GM15510 (cell line): ENCODE data around the gene SLC25A18.

Experiments used
- POLR2A ChIP-seq: IDR thresholded peaks from 3 replicates; pipeline ENCODE4 v1.6.1; 2011; ENCODE audit warnings: borderline replicate concordance; ENCODE audit not compliant: insufficient read length; ENCODE audit errors: extremely low read depth

The SLC25A18 gene

DNA sequence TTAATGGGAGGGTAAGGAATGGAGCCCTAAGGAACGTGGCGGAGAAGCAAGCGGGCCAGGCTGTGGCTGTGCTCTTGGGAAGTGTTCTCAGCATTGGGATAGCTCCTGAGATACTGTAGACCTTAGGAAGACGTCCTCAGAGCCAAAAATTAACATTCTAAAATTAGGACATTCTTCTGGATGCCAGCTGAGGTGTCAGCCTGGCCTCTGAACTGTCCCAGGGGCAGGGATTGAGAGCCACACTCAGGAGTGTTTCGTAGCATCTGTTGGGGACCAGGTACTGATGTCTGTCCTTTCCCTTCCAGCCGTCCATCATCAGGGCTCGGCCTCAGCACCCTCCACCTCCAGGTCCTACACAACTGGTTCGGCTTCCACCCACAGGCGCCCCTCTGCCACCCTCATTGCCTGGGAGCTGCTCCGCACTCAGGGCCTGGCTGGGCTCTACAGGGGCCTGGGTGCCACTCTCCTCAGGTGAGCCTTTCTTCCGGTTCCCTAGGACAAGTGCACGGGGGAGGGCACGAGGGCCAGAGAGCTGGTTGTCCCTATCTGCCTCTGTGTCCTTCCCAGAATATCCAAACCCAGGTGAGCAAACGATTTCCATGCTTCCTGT is 23.6 kb downstream of the SLC25A18 start:
- TF ChIP-seq POLR2A = no peak

DNA sequence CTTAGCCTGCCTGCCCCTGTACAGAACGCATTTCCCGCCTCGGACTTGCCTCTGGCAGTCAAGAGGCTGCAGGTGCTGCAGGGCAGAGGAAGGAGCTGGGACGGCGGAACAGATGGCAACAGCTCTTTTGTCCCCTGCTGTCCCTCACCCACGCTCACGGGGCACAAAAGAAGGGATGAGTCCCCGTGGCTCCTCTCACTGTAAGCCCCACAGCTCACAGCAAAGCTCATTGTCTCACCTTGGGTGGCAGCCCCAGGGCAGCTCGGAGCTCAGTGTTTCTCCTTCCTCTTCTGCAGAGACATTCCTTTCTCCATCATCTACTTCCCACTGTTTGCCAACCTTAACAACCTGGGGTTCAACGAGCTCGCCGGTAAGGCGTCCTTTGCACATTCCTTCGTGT is 24.3 kb downstream of the SLC25A18 start:
- no peak for TF ChIP-seq POLR2A

DNA sequence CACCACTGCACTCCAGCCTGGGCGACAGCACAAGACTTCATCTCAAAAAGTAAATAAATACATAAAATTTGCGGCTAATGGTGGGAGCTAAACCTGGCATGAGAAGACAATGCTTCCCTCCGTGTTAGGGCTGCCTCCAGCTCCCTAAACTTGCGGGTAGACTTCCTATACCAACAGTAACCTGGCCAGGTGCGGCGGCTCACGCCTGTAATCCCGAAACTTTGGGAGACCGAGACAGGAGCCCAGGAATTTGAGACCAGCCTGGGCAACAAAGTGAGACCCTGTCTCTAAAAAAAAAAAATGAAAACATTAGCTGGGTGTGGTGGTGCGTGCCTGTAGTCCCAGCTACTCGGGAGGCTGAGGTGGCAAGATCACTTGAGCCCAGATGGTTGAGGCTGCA is 25.3 kb downstream of the SLC25A18 start:
- TF ChIP-seq POLR2A = no peak

DNA sequence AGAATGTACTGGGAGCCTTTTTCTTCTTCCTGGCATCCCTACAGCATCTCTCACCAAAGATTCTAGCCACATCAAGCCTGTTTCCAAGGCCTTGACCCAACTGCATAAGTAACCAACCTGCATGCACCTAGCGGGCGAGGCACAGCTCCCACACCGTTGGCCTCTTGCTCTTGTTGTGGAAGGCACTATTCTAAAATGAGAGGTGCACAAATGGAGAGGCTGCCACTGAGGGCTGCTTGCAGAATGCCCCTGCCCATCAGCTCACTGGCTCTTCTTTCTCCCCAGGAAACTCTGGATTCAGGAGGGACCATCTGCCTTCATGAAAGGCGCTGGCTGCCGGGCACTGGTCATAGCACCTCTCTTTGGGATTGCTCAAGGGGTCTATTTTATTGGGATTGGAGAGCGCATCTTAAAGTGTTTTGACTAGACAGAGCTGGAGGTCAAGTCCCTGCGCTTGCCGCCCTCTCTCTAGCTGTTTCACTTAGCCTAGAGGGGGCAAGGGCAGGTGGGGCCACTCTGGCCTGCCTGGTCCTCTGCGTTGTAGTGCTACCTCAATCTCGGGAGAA is 26.6 kb downstream of the SLC25A18 start:
- TF ChIP-seq POLR2A = peak; percentile 7

DNA sequence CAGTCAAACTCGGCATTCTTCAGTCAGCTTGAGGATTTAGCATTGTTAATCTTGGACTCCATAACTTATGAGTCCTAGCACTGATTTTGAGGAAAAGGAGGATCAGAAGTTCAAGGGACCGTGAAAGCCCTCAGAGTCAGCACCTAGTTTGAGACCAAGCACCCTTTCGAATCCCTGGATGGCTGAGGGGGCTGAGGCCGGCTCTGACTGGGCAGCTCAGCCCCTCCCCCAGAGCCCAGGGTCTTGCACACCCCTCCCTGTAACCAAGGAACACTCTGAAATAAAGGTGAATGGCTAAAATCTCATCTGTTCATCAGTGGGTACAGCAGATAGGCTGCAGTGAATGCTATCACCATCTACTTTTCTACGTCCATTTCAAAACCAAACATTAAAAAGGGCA is 27.3 kb downstream of the SLC25A18 start:
- TF ChIP-seq POLR2A = no peak

DNA sequence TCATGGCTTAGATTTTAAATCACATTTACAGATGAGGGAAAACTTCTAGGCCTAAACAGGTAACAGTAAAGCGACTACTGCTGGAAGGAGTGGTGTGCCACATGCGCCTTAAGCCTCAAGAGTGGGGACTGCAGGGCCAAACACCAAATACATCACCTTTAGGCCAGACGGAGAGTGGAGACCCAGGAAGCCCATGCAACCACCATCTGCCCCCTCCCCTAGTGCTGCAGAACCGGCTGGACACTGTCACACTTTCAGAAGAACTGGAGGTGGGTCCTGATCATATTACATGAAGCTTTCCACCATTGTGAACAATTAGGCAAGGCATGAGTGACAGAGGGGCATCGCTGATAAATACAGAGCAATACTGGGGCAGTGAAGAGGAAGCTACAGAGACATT is 28.9 kb downstream of the SLC25A18 start:
- no peak for TF ChIP-seq POLR2A

DNA sequence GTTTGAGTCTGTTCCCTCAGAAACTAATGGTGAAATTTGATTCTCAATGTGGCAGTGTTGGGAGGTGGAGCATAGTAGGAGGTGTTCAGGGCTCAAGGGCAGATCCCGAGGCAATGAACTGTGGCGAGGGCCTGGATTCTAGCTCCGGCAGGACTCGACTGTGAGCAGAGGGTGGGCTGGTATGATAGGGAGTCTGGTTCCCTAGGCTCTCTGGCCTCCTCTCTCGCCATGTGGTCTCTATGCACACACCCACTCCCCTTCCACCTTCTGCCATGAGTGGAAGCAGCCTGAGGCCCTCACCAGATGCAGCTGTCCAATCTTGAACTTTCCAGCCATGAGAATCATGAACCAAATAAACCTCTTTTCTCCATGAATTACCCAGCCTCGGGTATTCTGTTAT is 32.9 kb downstream of the SLC25A18 start:
- no peak for TF ChIP-seq POLR2A

DNA sequence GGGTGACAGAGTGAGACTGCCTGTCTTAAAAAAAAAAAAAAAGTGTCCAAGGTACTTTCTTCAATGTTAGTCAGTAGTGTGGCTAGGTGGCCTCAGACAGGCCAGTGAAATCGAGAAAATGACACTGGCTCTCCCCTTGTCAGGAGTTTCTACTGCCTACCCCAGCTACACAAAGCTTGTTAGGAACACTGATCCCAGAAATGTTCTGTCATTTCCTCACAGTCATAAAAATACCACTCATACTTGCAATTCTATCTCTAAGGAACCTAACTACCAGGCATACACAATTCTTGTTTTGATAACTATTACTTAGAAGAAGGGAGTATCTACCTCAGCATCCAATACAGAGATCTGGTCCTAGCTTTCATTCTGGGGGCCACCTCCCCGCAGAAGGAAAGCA is 33.9 kb downstream of the SLC25A18 start:
- TF ChIP-seq POLR2A = no peak

DNA sequence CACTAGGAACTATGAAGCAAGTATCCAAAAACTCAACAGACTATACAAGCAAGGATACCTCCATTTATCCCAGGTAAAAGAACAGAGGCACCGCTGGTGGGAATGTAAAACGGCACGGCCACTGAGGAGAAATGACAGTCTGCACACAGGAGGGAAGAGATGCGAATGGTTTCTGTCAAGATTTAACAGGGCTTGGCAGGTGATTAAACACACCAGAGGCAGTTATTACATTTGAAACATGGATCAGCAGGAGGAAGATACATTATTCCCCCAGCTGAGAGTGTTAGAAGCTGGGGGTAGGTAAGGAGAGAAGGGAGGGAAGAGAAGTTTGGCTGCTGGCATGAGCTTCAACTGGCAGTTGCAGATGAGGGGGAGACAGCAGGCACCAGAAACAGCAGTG is 35.0 kb downstream of the SLC25A18 start:
- TF ChIP-seq POLR2A = no peak

DNA sequence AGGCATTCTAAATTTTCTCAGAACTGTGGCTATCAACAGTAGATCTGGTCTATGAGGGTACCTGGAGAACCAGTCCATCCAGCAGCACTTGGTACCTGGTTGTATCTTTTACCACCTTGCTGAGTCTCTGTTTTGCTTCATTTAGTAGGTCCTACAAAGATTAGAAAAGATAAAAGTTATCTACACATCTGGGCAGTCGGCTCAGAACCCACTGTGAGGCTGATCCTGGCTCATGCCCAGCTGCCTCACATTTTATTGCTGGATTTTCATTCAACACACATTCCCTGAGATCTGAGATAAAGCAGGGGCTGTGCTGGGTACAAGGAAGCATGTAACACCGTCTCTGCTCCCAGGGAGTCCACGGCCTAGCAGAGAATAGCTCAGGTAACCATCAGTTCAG is 37.7 kb downstream of the SLC25A18 start:
- no peak for TF ChIP-seq POLR2A

DNA sequence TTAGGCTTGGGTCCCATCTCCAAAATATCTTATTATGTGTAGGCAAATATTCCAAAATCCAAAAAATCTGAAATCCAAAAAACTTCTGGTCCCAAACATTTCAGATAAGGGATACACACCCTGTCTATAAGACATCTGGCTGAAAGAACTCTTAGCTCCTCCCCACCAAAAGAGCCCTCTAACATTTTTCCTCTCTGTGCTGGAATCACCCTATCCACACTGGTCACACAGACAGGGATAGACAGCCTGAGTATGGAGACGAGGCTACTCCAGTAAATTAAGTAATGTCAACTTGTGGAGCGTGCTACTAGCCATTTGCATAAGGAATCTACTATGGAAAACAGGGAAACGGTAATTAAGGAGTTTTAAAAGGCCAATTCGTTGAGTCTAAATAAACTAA is 40.4 kb downstream of the SLC25A18 start:
- no peak for TF ChIP-seq POLR2A

DNA sequence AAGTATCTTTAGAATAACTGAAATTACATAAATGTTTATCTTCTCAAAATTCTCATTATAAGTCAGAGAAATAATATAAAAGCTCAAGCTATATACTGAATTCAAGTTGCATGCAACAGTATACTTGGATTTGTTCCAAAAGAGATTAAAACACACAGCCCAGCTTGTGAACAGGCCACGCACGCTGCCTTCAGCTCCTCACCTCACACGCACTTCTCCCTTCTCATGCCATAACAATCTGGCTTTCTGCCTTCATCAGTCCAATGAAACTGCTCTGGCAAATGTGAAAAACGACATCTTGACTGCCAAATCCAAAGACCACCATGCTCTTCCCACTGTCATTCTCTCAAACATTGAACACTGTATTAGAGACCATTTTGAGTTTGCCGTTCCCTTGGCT is 43.2 kb downstream of the SLC25A18 start:
- TF ChIP-seq POLR2A = no peak

DNA sequence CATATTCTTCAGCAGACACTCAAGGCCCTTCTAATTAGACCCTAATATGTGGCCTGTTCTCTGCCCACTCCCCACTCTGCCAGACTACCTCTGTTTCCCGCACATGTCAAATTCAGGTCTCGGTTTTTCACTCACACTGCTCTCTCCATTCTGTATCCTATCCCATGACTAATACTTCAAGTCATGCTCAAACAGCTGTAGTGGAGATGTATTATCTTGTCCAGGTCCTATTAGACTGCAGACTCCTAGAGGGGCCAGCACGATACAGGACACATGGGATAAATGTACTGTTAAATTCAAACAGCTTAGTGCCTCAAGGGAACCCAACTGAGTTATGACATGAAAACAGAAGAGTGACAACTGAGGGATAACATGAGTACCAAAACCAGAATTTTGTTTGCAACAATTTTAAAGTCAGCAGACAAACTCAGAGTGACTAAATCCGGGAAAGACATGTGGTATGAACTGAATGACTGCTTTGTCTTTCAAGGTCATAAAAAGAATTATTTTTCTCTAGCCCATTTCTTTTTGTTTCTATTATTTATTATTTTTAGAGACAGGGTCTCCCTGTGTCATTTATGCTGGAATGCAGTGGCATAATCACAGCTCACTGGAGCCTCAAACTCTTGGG is 44.7 kb downstream of the SLC25A18 start:
- TF ChIP-seq POLR2A = no peak

DNA sequence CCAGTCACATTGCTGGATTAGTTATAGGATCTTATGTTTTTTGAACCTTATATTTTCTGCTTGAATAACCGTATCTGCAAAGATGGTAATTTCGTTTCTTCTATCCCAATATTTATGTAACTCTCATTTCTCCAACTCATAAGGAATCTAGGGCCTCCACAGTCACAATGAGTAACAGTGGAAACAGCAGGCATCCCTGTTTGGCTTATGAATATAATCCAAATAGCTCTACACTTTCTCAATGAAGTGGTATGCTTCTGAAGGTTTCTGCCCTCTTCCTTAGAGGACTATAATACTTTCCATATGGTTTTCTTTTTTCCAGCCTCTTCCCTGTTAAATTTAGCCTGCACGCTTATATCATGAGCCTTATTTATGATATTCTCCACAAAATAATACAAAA is 48.8 kb downstream of the SLC25A18 start:
- no peak for TF ChIP-seq POLR2A

DNA sequence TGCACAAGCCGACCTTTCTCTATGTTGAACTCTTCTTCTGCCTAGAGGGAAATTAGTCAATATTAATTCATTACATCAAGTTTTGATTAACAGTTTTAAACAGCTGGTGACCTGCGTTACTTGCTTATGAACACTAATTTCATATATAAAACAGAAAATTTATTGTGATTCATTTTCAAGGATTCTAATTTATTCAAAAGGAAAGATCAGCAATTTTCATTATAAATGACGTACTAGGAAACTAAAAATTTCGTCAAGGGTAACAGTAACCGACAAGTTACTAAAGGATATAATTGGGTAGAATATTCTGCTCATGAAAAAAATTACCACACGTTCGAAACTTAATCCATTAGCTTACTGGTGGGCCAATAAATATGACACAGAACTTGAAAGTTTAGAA is 50.0 kb downstream of the SLC25A18 start:
- no peak for TF ChIP-seq POLR2A

DNA sequence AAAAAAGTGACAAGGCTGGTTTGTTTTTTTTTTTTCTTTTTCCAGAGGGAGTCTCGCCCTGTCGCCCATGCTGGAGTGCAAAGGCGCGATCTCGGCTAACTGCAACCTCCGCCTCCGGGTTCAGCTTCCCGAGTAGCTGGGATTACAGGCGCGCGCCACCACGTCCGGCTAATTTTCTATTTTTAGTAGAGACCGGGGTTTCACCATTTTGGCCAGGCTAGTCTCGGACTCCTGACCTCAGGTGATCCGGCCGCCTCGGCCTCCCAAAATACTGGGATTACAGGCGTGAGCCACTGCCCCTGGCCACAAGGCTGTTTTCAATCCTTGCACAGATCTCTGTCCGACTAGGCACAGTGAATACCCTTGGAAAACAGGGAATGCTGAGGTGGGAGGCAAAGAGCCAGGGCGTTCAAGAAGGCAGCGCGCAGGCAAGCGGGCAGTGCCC is 64.7 kb downstream of the SLC25A18 start:
- TF ChIP-seq POLR2A = no peak
